H1 (cell line): ENCODE results near the gene CACNA1E. TPM values are rescaled to one million over a fixed set of nuclear protein-coding genes. Genes with fewer than 3 reads are reported as not detected.

Experiments used
- CTCF ChIA-PET: fragments of 300-600 bp; sonication (Branson Sonifier 250); formaldehyde crosslinking; loops from one replicate; lab custom pipeline; 2021; ENCODE audit not compliant: partially characterized antibody; lab: Charles Lee
- POLR2A ChIA-PET: fragments of 300-600 bp; sonication (Branson Sonifier 250); formaldehyde crosslinking; loops from one replicate; lab custom pipeline; 2021; ENCODE audit warnings: inconsistent platforms; ENCODE audit not compliant: partially characterized antibody; lab: Charles Lee
- DNase-seq, 2 experiments: peaks; one replicate each; pipeline versions ENCODE4 v3.0.0 to v3.0.0-alpha.2; 2010 to 2022; ENCODE audit warnings: low spot score in 2 of 2, low read depth in 1 of 2, mixed read lengths in 1 of 2
- FAIRE-seq: peaks from 2 replicates; lab custom pipeline; 2011; peaks lifted over from hg19 to GRCh38; lab: Jason Lieb, UNC
- H2AFZ ChIP-seq: 2 replicates; pipeline ENCODE4 v1.8.1; 2012; ENCODE audit warnings: low read length, inconsistent platforms
- H2AK5ac ChIP-seq: 2 replicates; pipeline ENCODE4 v1.6.1; 2013; ENCODE audit warnings: low read depth, low read length
- H2BK120ac ChIP-seq: replicated peaks from 2 replicates; pipeline ENCODE3; 2013; ENCODE audit warnings: low read depth, low read length, inconsistent platforms
- H2BK12ac ChIP-seq: 2 replicates; pipeline ENCODE4 v1.6.1; 2013; ENCODE audit warnings: low read depth, low read length
- H2BK15ac ChIP-seq: 2 replicates; pipeline ENCODE4 v1.6.1; 2013; ENCODE audit warnings: low read length
- H2BK20ac ChIP-seq: 2 replicates; pipeline ENCODE4 v1.6.1; 2013; ENCODE audit warnings: low read length
- H2BK5ac ChIP-seq: 2 replicates; pipeline ENCODE4 v1.6.1; 2013; ENCODE audit warnings: low read depth, low read length
- H3K14ac ChIP-seq: 2 replicates; pipeline ENCODE4 v1.6.1; 2013; ENCODE audit warnings: inconsistent platforms; ENCODE audit not compliant: insufficient read length
- H3K18ac ChIP-seq: 2 replicates; pipeline ENCODE4 v1.6.1; 2013; ENCODE audit warnings: low read length; ENCODE audit errors: extremely low read depth
- H3K23ac ChIP-seq: 2 replicates; pipeline ENCODE4 v1.6.1; 2013; ENCODE audit warnings: inconsistent platforms; ENCODE audit not compliant: insufficient read length
- H3K23me2 ChIP-seq: 2 replicates; pipeline ENCODE4 v1.6.1; 2013; ENCODE audit warnings: low read depth, low read length
- H3K27ac ChIP-seq: 2 replicates; pipeline ENCODE4 v1.6.1; 2011; ENCODE audit warnings: low read depth, low read length, inconsistent platforms
- H3K27me3 ChIP-seq, 4 experiments: replicated peaks in 1 of 4; 1 replicate in 1 of 4; 2 replicates in 3 of 4; pipeline versions ENCODE4 v1.6.1 to v1.8.1; 2011 to 2013; ENCODE audit warnings: low read length in 3 of 4, mild to moderate bottlenecking in 3 of 4, inconsistent platforms in 2 of 4, mixed read lengths in 2 of 4, moderate library complexity in 1 of 4; ENCODE audit not compliant: control insufficient read depth in 3 of 4, insufficient read depth in 3 of 4; ENCODE audit errors: extremely low read depth in 1 of 4
- H3K36me3 ChIP-seq, 4 experiments: 2 replicates each; pipeline versions ENCODE4 v1.6.1 to v1.8.1; 2011 to 2013; ENCODE audit warnings: mild to moderate bottlenecking in 4 of 4, low read length in 3 of 4, moderate library complexity in 2 of 4, control low read depth in 1 of 4, inconsistent platforms in 1 of 4; ENCODE audit not compliant: insufficient read depth in 4 of 4, control insufficient read depth in 2 of 4
- H3K4ac ChIP-seq: replicated peaks from 2 replicates; pipeline ENCODE3; 2013; ENCODE audit warnings: low read length, low read depth, mixed read lengths, inconsistent platforms; ENCODE audit not compliant: insufficient read length
- H3K4me1 ChIP-seq, 4 experiments: replicated peaks in 1 of 4; 1 replicate in 1 of 4; 2 replicates in 3 of 4; pipeline versions ENCODE4 v1.6.1 to v1.8.1; 2011 to 2013; ENCODE audit warnings: low read length in 3 of 4, inconsistent platforms in 2 of 4, mixed read lengths in 1 of 4; ENCODE audit not compliant: insufficient read depth in 4 of 4, control insufficient read depth in 3 of 4
- H3K4me2 ChIP-seq, 2 experiments: 2 replicates each; pipeline versions ENCODE4 v1.6.1 to v1.8.1; 2011 to 2013; ENCODE audit warnings: low read depth in 2 of 2, low read length in 2 of 2, control low read depth in 1 of 2, inconsistent platforms in 1 of 2, mild to moderate bottlenecking in 1 of 2; ENCODE audit not compliant: insufficient read depth in 1 of 2
- H3K4me3 ChIP-seq, 4 experiments: fragments of 200-600, 300-600 bp in 1 of 4; sonication (generic), shearing (Covaris generic), sonication (Bioruptor Twin) in 1 of 4; 2 replicates each; pipeline versions ENCODE4 v1.5.1 to v1.8.1; 2011 to 2016; ENCODE audit warnings: low read length in 4 of 4, low read depth in 3 of 4, control low read depth in 2 of 4, inconsistent platforms in 2 of 4, mild to moderate bottlenecking in 2 of 4, mixed read lengths in 1 of 4, moderate library complexity in 1 of 4; ENCODE audit not compliant: insufficient read depth in 2 of 4; ENCODE audit errors: extremely low read depth in 1 of 4
- H3K56ac ChIP-seq: replicated peaks from 2 replicates; pipeline ENCODE3; 2013; ENCODE audit warnings: low read depth, mild to moderate bottlenecking, mixed read lengths, low read length, inconsistent platforms; ENCODE audit not compliant: insufficient read length
- H3K79me1 ChIP-seq: 2 replicates; pipeline ENCODE4 v1.6.1; 2013; ENCODE audit warnings: low read depth, low read length, control low read depth
- H3K79me2 ChIP-seq, 2 experiments: 2 replicates each; pipeline versions ENCODE4 v1.6.1 to v1.8.1; 2012 to 2013; ENCODE audit warnings: low read length in 2 of 2, mild to moderate bottlenecking in 2 of 2, inconsistent platforms in 1 of 2; ENCODE audit not compliant: insufficient read depth in 2 of 2, control insufficient read depth in 1 of 2
- H3K9ac ChIP-seq, 4 experiments: replicated peaks in 1 of 4; 1 replicate in 1 of 4; 2 replicates in 3 of 4; pipeline versions ENCODE4 v1.6.1 to v1.8.1; 2011 to 2013; ENCODE audit warnings: low read depth in 3 of 4, low read length in 3 of 4, control low read depth in 2 of 4, mild to moderate bottlenecking in 2 of 4, moderate library complexity in 2 of 4, inconsistent platforms in 1 of 4; ENCODE audit errors: extremely low read depth in 1 of 4
- H3K9me3 ChIP-seq, 2 experiments: 2 replicates each; pipeline versions ENCODE4 v1.6.1 to v1.8.1; 2012 to 2013; ENCODE audit warnings: mild to moderate bottlenecking in 2 of 2, moderate library complexity in 2 of 2, control low read depth in 1 of 2, inconsistent platforms in 1 of 2, low read depth in 1 of 2, low read length in 1 of 2, mixed read lengths in 1 of 2; ENCODE audit not compliant: insufficient read depth in 2 of 2
- H4K20me1 ChIP-seq, 2 experiments: replicated peaks in 1 of 2; 2 replicates each; pipeline versions ENCODE3 to v1.8.1; 2011 to 2013; ENCODE audit warnings: inconsistent platforms in 2 of 2, low read length in 2 of 2, mild to moderate bottlenecking in 1 of 2; ENCODE audit not compliant: insufficient read depth in 2 of 2, control insufficient read depth in 1 of 2
- H4K5ac ChIP-seq: 2 replicates; pipeline ENCODE4 v1.6.1; 2013; ENCODE audit warnings: low read length, low read depth, mixed read lengths, inconsistent platforms; ENCODE audit not compliant: insufficient read length
- H4K8ac ChIP-seq: 2 replicates; pipeline ENCODE4 v1.8.0; 2013; ENCODE audit warnings: mild to moderate bottlenecking, moderate library complexity, low read length, inconsistent platforms; ENCODE audit not compliant: insufficient read depth; ENCODE audit errors: extremely low read depth
- H4K91ac ChIP-seq: replicated peaks from 2 replicates; pipeline ENCODE3; 2013; ENCODE audit warnings: low read length, mixed read lengths, inconsistent platforms; ENCODE audit not compliant: insufficient read length
- BACH1 ChIP-seq: IDR thresholded peaks from 2 replicates; pipeline ENCODE4 v1.6.1; 2012; ENCODE audit warnings: low read length, improper control_type of control experiment
- CREB1 ChIP-seq: IDR thresholded peaks from 2 replicates; pipeline ENCODE4 v1.6.1; 2012; ENCODE audit warnings: inconsistent platforms
- PHF8 ChIP-seq: fragments of 200-600 bp; sonication (generic); conservative IDR thresholded peaks from 2 replicates; pipeline ENCODE4 v1.7.1; 2012; ENCODE audit warnings: low read depth, mild to moderate bottlenecking, inconsistent platforms, low read length, moderate library complexity
- POLR2AphosphoS5 ChIP-seq: IDR thresholded peaks from 2 replicates; pipeline ENCODE4 v1.6.1; 2011; ENCODE audit warnings: low read depth, low read length
- POU5F1 ChIP-seq: IDR thresholded peaks from 2 replicates; pipeline ENCODE4 v1.6.1; 2011; ENCODE audit warnings: low read depth, mild to moderate bottlenecking, low read length, moderate library complexity
- RFX5 ChIP-seq: IDR thresholded peaks from 2 replicates; pipeline ENCODE4 v1.6.1; 2011; ENCODE audit warnings: low read depth, low read length, improper control_type of control experiment, borderline replicate concordance
- RNF2 ChIP-seq: fragments of 200-900, 300-1000 bp; sonication (generic); IDR thresholded peaks from 2 replicates; pipeline ENCODE4 v1.7.1; 2016; ENCODE audit warnings: borderline replicate concordance, low read depth, mild to moderate bottlenecking, antibody characterized with exemption, low read length; ENCODE audit not compliant: poor library complexity, severe bottlenecking; ENCODE audit errors: missing control alignments
- SRF ChIP-seq: IDR thresholded peaks from 2 replicates; pipeline ENCODE4 v1.6.1; 2011; ENCODE audit warnings: mild to moderate bottlenecking, low read depth, low read length, moderate library complexity
- TAF1 ChIP-seq: IDR thresholded peaks from 2 replicates; pipeline ENCODE4 v1.6.1; 2011; ENCODE audit warnings: mild to moderate bottlenecking, low read depth, low read length
- TBP ChIP-seq: IDR thresholded peaks from 2 replicates; pipeline ENCODE4 v1.6.1; 2011; ENCODE audit warnings: low read depth, low read length, improper control_type of control experiment
- whole genome bisulfite sequencing, 2 experiments: shearing (Covaris generic) in 1 of 2; methylation state at CpG; one replicate each; pipeline versions ENCODE4 v1.1.6 to v1.1.7; 2013 to 2015; ENCODE audit warnings: low lambda C conversion rate in 2 of 2, mixed read lengths in 2 of 2, inconsistent platforms in 1 of 2, low coverage in 1 of 2, missing lambda C conversion rate in 1 of 2; ENCODE audit not compliant: insufficient replicate concordance in 2 of 2, insufficient coverage in 1 of 2, insufficient read length in 1 of 2; ENCODE audit errors: extremely low coverage in 1 of 2, missing lambda C conversion rate in 1 of 2; 5-methylcytosine and 5-hydroxymethylcytosine counted together
- polyA plus RNA-seq, 7 experiments: library from polyadenylated mRNA; depleted of rRNA in 3 of 7; stranded (reverse) in 5 of 7; unstranded in 2 of 7; fragments of >200 nt in 5 of 7; fragments of 200-250 nt in 2 of 7; gene quantifications; 1 replicate in 5 of 7; 2 replicates in 1 of 7; 4 replicates in 1 of 7; pipeline versions ENCODE4 v1.2.1 to v1.2.3, GENCODE V29; 2011 to 2013; ENCODE audit warnings: missing spikeins in 2 of 7, mixed read lengths in 2 of 7
- total RNA-seq: library from RNA; stranded (reverse); fragmentation: NEBNext Ultra II Directional; extraction: Animal tissue kit (Norgen Biotek cat#: 25700); gene quantifications from 2 replicates; pipeline ENCODE4 v1.2.1, GENCODE V29; 2021
- TF ChIP-seq, protein P1 (sequence below): IDR thresholded peaks from 2 replicates; pipeline ENCODE4 v1.6.1; 2011; ENCODE audit warnings: low read length, improper control_type of control experiment
- TF ChIP-seq, protein P2 (sequence below): IDR thresholded peaks from 2 replicates; pipeline ENCODE4 v1.6.1; 2012; ENCODE audit warnings: inconsistent platforms

CACNA1E gene
- total and polyA plus RNA-seq, 2 of the 8 experiments (the other 6 are each of a cell fraction or from before 2014, with no cell fraction given), result 0.98 to 1.3 TPM

DNA sequence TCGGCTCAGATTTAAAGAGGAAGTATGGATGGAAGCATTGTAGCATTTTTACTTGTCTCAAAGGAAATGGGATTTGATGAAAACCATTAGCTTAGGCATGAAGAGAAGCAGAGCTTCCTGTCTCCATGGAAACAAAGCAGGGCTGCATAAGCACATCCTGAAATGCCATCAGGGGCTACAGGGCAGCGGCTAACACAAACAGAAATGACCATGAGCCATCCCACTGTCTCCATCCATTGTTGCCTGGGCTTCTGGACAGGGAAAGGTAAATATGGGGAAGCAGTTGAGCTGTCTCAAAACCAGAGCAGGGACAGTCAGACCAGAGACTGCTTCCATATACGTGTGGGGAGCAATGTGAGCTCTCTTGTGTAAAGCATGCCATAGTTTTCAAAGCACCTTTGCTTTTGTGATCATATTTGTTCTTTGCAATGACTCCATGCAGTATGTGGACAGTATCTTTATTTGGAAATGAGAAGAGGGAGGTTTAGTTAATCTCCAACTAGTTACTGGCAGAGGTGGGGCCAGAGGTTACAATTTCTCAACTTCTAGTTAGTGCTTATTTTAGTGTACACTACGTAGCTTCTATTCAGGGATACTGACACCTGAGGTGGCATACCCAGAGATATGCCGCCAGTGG lies 176.1 kb downstream of the CACNA1E start:
- no peak overlapping the region for H3K4me3 ChIP-seq
- H3K79me2 ChIP-seq, result no peaks in the 10 kb centered on the region
- no peak overlapping the region for H2BK12ac ChIP-seq
- H3K4ac ChIP-seq, result no peak overlapping the region
- no peak overlapping the region for H2BK120ac ChIP-seq
- H3K79me1 ChIP-seq, result no peaks in the 10 kb centered on the region
- H4K20me1 ChIP-seq, result no peaks in the 10 kb centered on the region
- H3K23ac ChIP-seq, result no peak overlapping the region
- peaks cover 0 to 3% (median 0%) of the 10 kb centered on the region in 4 experiments; a peak in 1 of 7 replicates for H3K4me1 ChIP-seq
- no peak overlapping the region for H2AK5ac ChIP-seq
- CTCF ChIA-PET, result interaction anchor here (0.8 to 1.9 kb wide), 10 partner anchors 10 to 277 kb away, joined by 3 to 7 read pairs (median 4); no protein-coding TSS in a partner anchor
- no peaks in the 10 kb centered on the region for H3K23me2 ChIP-seq
- H3K27ac ChIP-seq, result no peak overlapping the region
- no peak overlapping the region for H3K14ac ChIP-seq
- no peaks in the 10 kb centered on the region for H3K27me3 ChIP-seq
- H3K56ac ChIP-seq, result no peak overlapping the region
- no peak overlapping the region for H2BK20ac ChIP-seq
- no peak overlapping the region; a peak in 1 of 7 replicates for H3K9ac ChIP-seq
- no peak overlapping the region for H2BK5ac ChIP-seq
- no peak overlapping the region for H2BK15ac ChIP-seq
- H3K18ac ChIP-seq, result no peak overlapping the region
- no peak for FAIRE-seq
- H3K4me2 ChIP-seq, result no peak overlapping the region
- H4K91ac ChIP-seq, result no peak overlapping the region
- POLR2A ChIA-PET, result no interaction called here
- no peaks in the 10 kb centered on the region for H3K36me3 ChIP-seq
- H4K5ac ChIP-seq, result no peak overlapping the region
- no peak for DNase-seq
- H2AFZ ChIP-seq, result no peak overlapping the region
- 94% methylated on average over 5 of the region's 5 CpGs; no CpG with 5 or more reads in 1 of the 2 experiments for WGBS, 2 experiments
- H3K9me3 ChIP-seq, result no peaks in the 10 kb centered on the region
- no peak overlapping the region for H4K8ac ChIP-seq
- TF ChIP-seq POLR2AphosphoS5 (no peak), POU5F1 (no peak), PHF8 (no peak), TBP (no peak), TAF1 (no peak), CREB1 (no peak), BACH1 (no peak), RFX5 (no peak), SRF (no peak), RNF2 (no peak)
- TF ChIP-seq, protein P1, sequence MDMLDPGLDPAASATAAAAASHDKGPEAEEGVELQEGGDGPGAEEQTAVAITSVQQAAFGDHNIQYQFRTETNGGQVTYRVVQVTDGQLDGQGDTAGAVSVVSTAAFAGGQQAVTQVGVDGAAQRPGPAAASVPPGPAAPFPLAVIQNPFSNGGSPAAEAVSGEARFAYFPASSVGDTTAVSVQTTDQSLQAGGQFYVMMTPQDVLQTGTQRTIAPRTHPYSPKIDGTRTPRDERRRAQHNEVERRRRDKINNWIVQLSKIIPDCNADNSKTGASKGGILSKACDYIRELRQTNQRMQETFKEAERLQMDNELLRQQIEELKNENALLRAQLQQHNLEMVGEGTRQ, result no peak
- TF ChIP-seq, protein P2, sequence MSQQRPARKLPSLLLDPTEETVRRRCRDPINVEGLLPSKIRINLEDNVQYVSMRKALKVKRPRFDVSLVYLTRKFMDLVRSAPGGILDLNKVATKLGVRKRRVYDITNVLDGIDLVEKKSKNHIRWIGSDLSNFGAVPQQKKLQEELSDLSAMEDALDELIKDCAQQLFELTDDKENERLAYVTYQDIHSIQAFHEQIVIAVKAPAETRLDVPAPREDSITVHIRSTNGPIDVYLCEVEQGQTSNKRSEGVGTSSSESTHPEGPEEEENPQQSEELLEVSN, result no peak
